Effector CD8-positive, alpha-beta T cell (primary cell): ENCODE data around the gene TMSB15C.
A peak's percentile ranks its signal among the peaks of the same experiment; 100 is the strongest.
"Not testable (repeated sequence)": the region's sequence is repeated elsewhere in the genome, so short reads cannot be mapped to it uniquely, and the experiment has no call there.

ENCODE experiments used
- DNase-seq: peaks from one replicate; lab custom pipeline; 2025; lab: John Stamatoyannopoulos, UW
- total RNA-seq, 4 experiments: gene quantifications; one replicate each; lab custom pipeline; 2026; lab: John Stamatoyannopoulos, UW

The TMSB15C gene
- 0 to 0.18 (median 0.06) reads per million in 4 experiments for total RNA-seq

GRCh38 chrX:104075778-104076445, at the start of gene TMSB15C:
Gene TMSB15C (minus strand): TSS chrX:104076236.
- not testable (repeated sequence) for DNase-seq

GRCh38 chrX:104122829-104123228, 46.8 kb upstream of the TMSB15C start:
- DNase-seq = no peak

GRCh38 chrX:104118765-104119164, 42.7 kb upstream of the TMSB15C start:
- DNase-seq = no peak

- DNase-seq = no peak
Measured at GRCh38 chrX:104117759-104118158, 41.7 kb upstream of the TMSB15C start.

- peak; percentile 23 for DNase-seq
Measured at GRCh38 chrX:104113222-104113965, 37.4 kb upstream of the TMSB15C start.

GRCh38 chrX:104112326-104112951, 36.4 kb upstream of the TMSB15C start, which contains the start of gene ZCCHC18:
Gene ZCCHC18 (plus strand): TSS chrX:104112523. CDS start chrX:104114112, 1,589 bp downstream.
- DNase-seq = peak; percentile 11

GRCh38 chrX:104110491-104111240, 34.6 kb upstream of the TMSB15C start:
- DNase-seq = not testable (repeated sequence)

GRCh38 chrX:104108955-104109354, 32.9 kb upstream of the TMSB15C start:
- no peak for DNase-seq

GRCh38 chrX:104105330-104106262, 29.6 kb upstream of the TMSB15C start:
- DNase-seq = no peak

GRCh38 chrX:104104676-104105075, 28.6 kb upstream of the TMSB15C start:
- no peak for DNase-seq

GRCh38 chrX:104098919-104099318, 22.9 kb upstream of the TMSB15C start:
- no peak for DNase-seq

- DNase-seq = peak; percentile 26
Measured at GRCh38 chrX:104098151-104098808, 22.2 kb upstream of the TMSB15C start.

- DNase-seq = no peak
Measured at GRCh38 chrX:104085919-104086318, 9.9 kb upstream of the TMSB15C start.

- DNase-seq = no peak
Measured at GRCh38 chrX:104085477-104085876, 9.4 kb upstream of the TMSB15C start.

- DNase-seq = no peak
Measured at GRCh38 chrX:104084534-104085277, 8.7 kb upstream of the TMSB15C start.

- DNase-seq = no peak
Measured at GRCh38 chrX:104084063-104084462, 8.0 kb upstream of the TMSB15C start.

GRCh38 chrX:104077854-104078253, 1.8 kb upstream of the TMSB15C start:
- DNase-seq = not testable (repeated sequence)

- not testable (repeated sequence) for DNase-seq
Measured at GRCh38 chrX:104062636-104063035, 13.4 kb downstream of the TMSB15C start.

GRCh38 chrX:104054956-104055355, 21.1 kb downstream of the TMSB15C start:
- DNase-seq = not testable (repeated sequence)
